GM23248 (cell line): ENCODE measurements around the gene MRPS34. TPM values are rescaled to one million over a fixed set of nuclear protein-coding genes. Genes with fewer than 3 reads are reported as not detected.

Source experiments
- DNase-seq: peaks from one replicate; pipeline ENCODE4 v3.0.0-alpha.2; 2015
- H2AFZ ChIP-seq: fragments of 200-600 bp; sonication (generic); 2 replicates; pipeline ENCODE4 v1.6.1; 2016; ENCODE audit warnings: antibody characterized with exemption
- H3F3A ChIP-seq: fragments of 200-600 bp; sonication (generic); 2 replicates; pipeline ENCODE4 v1.6.1; 2016; ENCODE audit warnings: mild to moderate bottlenecking, antibody characterized with exemption, mixed run types; ENCODE audit not compliant: insufficient read depth
- H3K27ac ChIP-seq: fragments of 200-600 bp; sonication (generic); 2 replicates; pipeline ENCODE4 v1.5.1; 2016; ENCODE audit warnings: mild to moderate bottlenecking
- H3K27me3 ChIP-seq: fragments of 200-600 bp; sonication (generic); replicated peaks from 2 replicates; pipeline ENCODE4 v1.6.1; 2016; ENCODE audit warnings: mild to moderate bottlenecking; ENCODE audit not compliant: insufficient read depth
- H3K36me3 ChIP-seq: fragments of 200-600 bp; sonication (generic); 2 replicates; pipeline ENCODE4 v1.6.1; 2016; ENCODE audit warnings: low read depth, mild to moderate bottlenecking
- H3K4me1 ChIP-seq: fragments of 200-600 bp; sonication (generic); 2 replicates; pipeline ENCODE4 v1.6.1; 2016; ENCODE audit warnings: mild to moderate bottlenecking; ENCODE audit not compliant: insufficient read depth
- H3K4me2 ChIP-seq: fragments of 200-600 bp; sonication (generic); one replicate; pipeline ENCODE4 v1.6.1; 2016; ENCODE audit warnings: mild to moderate bottlenecking; ENCODE audit not compliant: unreplicated experiment
- H3K4me3 ChIP-seq: fragments of 200-600 bp; sonication (generic); 2 replicates; pipeline ENCODE4 v1.5.1; 2016; ENCODE audit warnings: mild to moderate bottlenecking
- H3K79me2 ChIP-seq: fragments of 200-600 bp; sonication (generic); 2 replicates; pipeline ENCODE4 v1.6.1; 2016; ENCODE audit warnings: mild to moderate bottlenecking; ENCODE audit not compliant: insufficient read depth
- H3K9ac ChIP-seq: fragments of 200-600 bp; sonication (generic); 2 replicates; pipeline ENCODE4 v1.6.1; 2016; ENCODE audit warnings: mild to moderate bottlenecking
- H3K9me2 ChIP-seq: fragments of 200-600 bp; sonication (generic); 2 replicates; pipeline ENCODE4 v1.6.1; 2016; ENCODE audit warnings: mixed run types, mild to moderate bottlenecking, moderate library complexity; ENCODE audit not compliant: insufficient read depth
- H3K9me3 ChIP-seq: fragments of 200-600 bp; sonication (generic); one replicate; pipeline ENCODE4 v1.6.1; 2017; ENCODE audit warnings: low read depth
- H4K20me1 ChIP-seq: fragments of 200-600 bp; sonication (generic); 2 replicates; pipeline ENCODE4 v1.6.0; 2016; ENCODE audit not compliant: insufficient read depth
- EZH2 ChIP-seq: fragments of 200-600 bp; sonication (generic); IDR thresholded peaks from 2 replicates; pipeline ENCODE4 v1.6.1; 2018; ENCODE audit warnings: antibody characterized with exemption, mild to moderate bottlenecking; ENCODE audit not compliant: insufficient read depth, poor library complexity, severe bottlenecking
- EZH2phosphoT487 ChIP-seq: fragments of 200-600 bp; sonication (generic); IDR thresholded peaks from 2 replicates; pipeline ENCODE4 v1.6.1; 2018; ENCODE audit warnings: antibody characterized with exemption, moderate library complexity, mild to moderate bottlenecking, low read depth; ENCODE audit not compliant: insufficient read depth
- WGBS, 2 experiments: methylation state at CpG; one replicate each; pipeline ENCODE4 v1.1.6; 2015 to 2017; ENCODE audit warnings: low lambda C conversion rate in 2 of 2, low coverage in 1 of 2; ENCODE audit errors: missing lambda C conversion rate in 2 of 2; 5-methylcytosine and 5-hydroxymethylcytosine counted together
- in situ Hi-C: fragments of 300-500 bp; cut with MboI; formaldehyde crosslinking; loops from 2 replicates; pipeline ENCODE4 v1.15.0; 2020
- polyA plus RNA-seq: library from polyadenylated mRNA; unstranded; fragments of >200 nt; fragmentation: Nextera tagmentation; extraction: Ambion mirVana; gene quantifications from 2 replicates; pipeline ENCODE4 v1.2.1, GENCODE V29; 2016
- total RNA-seq: library from RNA; depleted of rRNA; stranded (reverse); fragments of >200 nt; shearing (Covaris generic); gene quantifications from 2 replicates; pipeline ENCODE4 v1.2.3, GENCODE V29; 2014

MRPS34 gene
- total and polyA plus RNA-seq, 2 experiments from 2014 or later = 96.5 to 119 TPM

GRCh38 chr16:1790611-1791255 lies 17.8 kb upstream of the MRPS34 start:
- no peak overlapping the region for H3K27ac ChIP-seq
- no peaks in the 10 kb centered on the region for H3F3A ChIP-seq
- H3K79me2 ChIP-seq = peaks cover 18% of the 10 kb centered on the region
- H3K4me1 ChIP-seq = no peaks in the 10 kb centered on the region
- in situ Hi-C loops = no loop called here
- H4K20me1 ChIP-seq = no peaks in the 10 kb centered on the region
- no peak overlapping the region for H3K9ac ChIP-seq
- TF ChIP-seq EZH2phosphoT487 (no peak), EZH2 (no peak)
- no peak overlapping the region for H2AFZ ChIP-seq
- no peaks in the 10 kb centered on the region for H3K9me2 ChIP-seq
- no peaks in the 10 kb centered on the region; the same call in 1 of the 2 replicates for H3K36me3 ChIP-seq
- no peak for DNase-seq
- no peak overlapping the region for H3K4me2 ChIP-seq
- no peak overlapping the region for H3K4me3 ChIP-seq
- no peaks in the 10 kb centered on the region for H3K27me3 ChIP-seq
- 96% methylated on average over 39 to 44 of the region's 44 CpGs for WGBS, 2 experiments
- no peaks in the 10 kb centered on the region for H3K9me3 ChIP-seq

GRCh38 chr16:1790261-1790610 lies 17.3 kb upstream of the MRPS34 start:
- Histone ChIP-seq H3K9me3 (no peaks in the 10 kb centered on the region), H3K27me3 (no peaks in the 10 kb centered on the region), H2AFZ (no peak overlapping the region), H3K36me3 (no peaks in the 10 kb centered on the region; the same call in 1 of the 2 replicates), H3K4me3 (no peak overlapping the region), H3K4me2 (no peak overlapping the region), H3F3A (no peaks in the 10 kb centered on the region), H3K79me2 (peaks cover 23% of the 10 kb centered on the region), H3K9me2 (no peaks in the 10 kb centered on the region), H3K4me1 (no peaks in the 10 kb centered on the region), H4K20me1 (no peaks in the 10 kb centered on the region), H3K9ac (no peak overlapping the region), H3K27ac (no peak overlapping the region)
- WGBS, 2 experiments = 85% methylated on average over 15 of the region's 15 CpGs
- TF ChIP-seq EZH2phosphoT487 (no peak), EZH2 (no peak)
- in situ Hi-C loops = no loop called here
- DNase-seq = no peak

GRCh38 chr16:1789643-1790045 lies 16.7 kb upstream of the MRPS34 start:
- no peaks in the 10 kb centered on the region for H4K20me1 ChIP-seq
- no peak for TF ChIP-seq EZH2phosphoT487
- no peak for TF ChIP-seq EZH2
- peaks cover 28% of the 10 kb centered on the region for H3K79me2 ChIP-seq
- WGBS, 2 experiments = 87 to 90% methylated on average over 10 to 23 of the region's 25 CpGs
- H2AFZ ChIP-seq = no peak overlapping the region
- H3K36me3 ChIP-seq = no peaks in the 10 kb centered on the region; the same call in 1 of the 2 replicates
- H3F3A ChIP-seq = no peaks in the 10 kb centered on the region
- H3K4me3 ChIP-seq = no peak overlapping the region
- in situ Hi-C loops = no loop called here
- H3K4me2 ChIP-seq = no peak overlapping the region
- no peaks in the 10 kb centered on the region for H3K9me2 ChIP-seq
- no peaks in the 10 kb centered on the region for H3K27me3 ChIP-seq
- no peak overlapping the region for H3K27ac ChIP-seq
- no peak for DNase-seq
- no peaks in the 10 kb centered on the region for H3K9me3 ChIP-seq
- no peak overlapping the region for H3K9ac ChIP-seq
- no peaks in the 10 kb centered on the region for H3K4me1 ChIP-seq

GRCh38 chr16:1788708-1789100 lies 15.8 kb upstream of the MRPS34 start:
- Histone ChIP-seq H3K9ac (no peak overlapping the region), H3K27ac (no peak overlapping the region), H3K79me2 (peaks cover 38% of the 10 kb centered on the region), H2AFZ (no peak overlapping the region), H4K20me1 (no peaks in the 10 kb centered on the region), H3K27me3 (no peaks in the 10 kb centered on the region), H3K9me2 (no peaks in the 10 kb centered on the region), H3K9me3 (no peaks in the 10 kb centered on the region), H3K36me3 (no peaks in the 10 kb centered on the region; the same call in 1 of the 2 replicates), H3F3A (no peaks in the 10 kb centered on the region), H3K4me2 (no peak overlapping the region), H3K4me1 (no peaks in the 10 kb centered on the region), H3K4me3 (no peak overlapping the region)
- WGBS, 2 experiments = 74 to 78% methylated on average over 19 of the region's 19 CpGs
- in situ Hi-C loops = no loop called here
- TF ChIP-seq EZH2phosphoT487 = no peak
- no peak for TF ChIP-seq EZH2
- no peak for DNase-seq
